CD4-positive, CD25-positive, alpha-beta regulatory T cell (primary cell): ENCODE results near the gene GNAS-AS1. TPM values are rescaled to one million over a fixed set of nuclear protein-coding genes. Genes with fewer than 3 reads are reported as not detected.

Experiments
- ATAC-seq, 2 donors: fragments of 150-1000 bp; cut with Tn5 transposase; one replicate each; pipeline ENCODE4 v1.10.0; 2021; ENCODE audit warnings: low read depth in 2 of 2, moderate number of reproducible peaks in 2 of 2, moderate library complexity in 1 of 2
- DNase-seq, 3 donors: peaks; one replicate each; pipeline versions ENCODE4 v3.0.0 to v3.0.0-alpha.2; 2012 to 2022; ENCODE audit warnings: mixed read lengths in 1 of 3
- H3K27ac ChIP-seq: one replicate; pipeline ENCODE4 v1.7.0; 2013; ENCODE audit warnings: mild to moderate bottlenecking, low read length; ENCODE audit not compliant: insufficient read depth, poor library complexity, severe bottlenecking
- H3K27me3 ChIP-seq: one replicate; pipeline ENCODE4 v1.7.0; 2013; ENCODE audit warnings: low read length; ENCODE audit not compliant: control insufficient read depth, insufficient read depth
- H3K36me3 ChIP-seq: one replicate; pipeline ENCODE4 v1.7.0; 2013; ENCODE audit warnings: mild to moderate bottlenecking, low read length, moderate library complexity; ENCODE audit not compliant: control insufficient read depth, insufficient read depth
- H3K4me1 ChIP-seq: 2 replicates; pipeline ENCODE4 v1.7.0; 2013; ENCODE audit warnings: mild to moderate bottlenecking, low read length; ENCODE audit not compliant: insufficient read depth, control insufficient read depth, poor library complexity, severe bottlenecking
- H3K4me3 ChIP-seq: one replicate; pipeline ENCODE4 v1.7.0; 2013; ENCODE audit warnings: low read depth, mild to moderate bottlenecking, low read length, moderate library complexity
- H3K9me3 ChIP-seq, 2 experiments: 1 replicate in 1 of 2; 2 replicates in 1 of 2; pipeline ENCODE4 v1.7.0; 2013; ENCODE audit warnings: low read length in 2 of 2, mild to moderate bottlenecking in 1 of 2, moderate library complexity in 1 of 2; ENCODE audit not compliant: control insufficient read depth in 2 of 2
- H3K27ac Mint-ChIP-seq, 3 donors: one replicate each; pipeline ENCODE4 v1.8.0; 2020 to 2022; ENCODE audit warnings: mild to moderate bottlenecking in 3 of 3, mixed read lengths in 3 of 3, moderate library complexity in 2 of 3
- H3K27me3 Mint-ChIP-seq: one replicate; pipeline ENCODE4 v1.8.0; 2022; ENCODE audit warnings: mild to moderate bottlenecking, mixed read lengths
- H3K36me3 Mint-ChIP-seq: one replicate; pipeline ENCODE4 v1.8.0; 2020; ENCODE audit warnings: mixed read lengths
- H3K4me1 Mint-ChIP-seq, 4 donors: one replicate each; pipeline ENCODE4 v1.8.0; 2020 to 2022; ENCODE audit warnings: mixed read lengths in 4 of 4, mild to moderate bottlenecking in 1 of 4
- H3K4me3 Mint-ChIP-seq, 4 donors: one replicate each; pipeline ENCODE4 v1.8.0; 2020 to 2022; ENCODE audit warnings: mild to moderate bottlenecking in 4 of 4, mixed read lengths in 4 of 4, moderate library complexity in 3 of 4
- H3K9me3 Mint-ChIP-seq, 7 donors: one replicate each; pipeline ENCODE4 v1.8.0; 2020 to 2022; ENCODE audit warnings: mixed read lengths in 7 of 7, mild to moderate bottlenecking in 3 of 7, moderate library complexity in 2 of 7
- polyA plus RNA-seq, 4 donors: library from polyadenylated mRNA; unstranded; fragments of 300-500 nt; fragmentation: Illumina TruSeq; gene quantifications; one replicate each; pipeline ENCODE4 v1.2.3, GENCODE V29; 2021
- total RNA-seq: library from RNA; stranded (reverse); gene quantifications from one replicate; pipeline ENCODE4 v1.2.3, GENCODE V29; 2022

Gene GNAS-AS1
- total and polyA plus RNA-seq, 5 donors from 2014 or later = 0.54 TPM; not detected in 4

DNA sequence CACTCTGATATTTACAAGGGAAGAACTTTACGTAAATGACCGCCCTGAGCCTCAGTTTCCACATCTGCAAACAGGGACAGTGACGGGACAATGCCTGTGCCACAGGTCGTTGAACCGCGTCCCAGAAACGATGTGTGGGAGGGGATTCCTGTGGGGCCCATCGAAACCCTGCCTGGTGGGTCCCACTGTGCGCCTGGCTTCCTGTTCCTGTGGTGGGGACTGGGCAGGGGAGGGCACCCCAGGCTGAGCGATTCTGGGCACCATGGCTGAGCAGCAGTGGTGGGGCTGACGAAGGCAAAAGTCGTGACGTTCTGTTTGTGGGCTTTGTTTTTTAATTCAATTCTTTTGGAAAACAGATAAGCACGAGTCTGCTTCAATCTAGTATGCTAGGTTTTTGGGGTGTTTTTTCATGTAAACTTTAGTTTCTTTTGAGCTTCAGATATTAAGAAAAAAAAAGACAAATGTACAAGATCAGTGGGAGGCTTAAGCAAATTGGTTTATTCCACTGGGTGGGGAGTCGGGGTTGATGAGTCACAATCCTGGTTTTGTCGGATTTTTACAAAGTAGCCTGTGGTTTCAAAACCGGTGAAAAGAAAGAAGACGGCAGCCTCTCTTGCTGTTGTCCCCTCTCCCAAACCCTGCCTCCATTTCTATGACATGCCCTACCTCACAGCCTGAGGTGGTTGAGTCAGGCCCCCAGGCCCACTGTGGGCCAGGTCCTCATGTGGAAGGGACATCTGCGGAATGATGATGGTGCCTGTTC lies 40.4 kb downstream of the GNAS-AS1 start:
- no peak for DNase-seq
- no peak for ATAC-seq
- Histone ChIP-seq H3K4me3 (no peak overlapping the region), H3K4me1 (no peaks in the 10 kb centered on the region), H3K9me3 (no peaks in the 10 kb centered on the region), H3K27ac (no peak overlapping the region), H3K36me3 (no peaks in the 10 kb centered on the region), H3K27me3 (no peaks in the 10 kb centered on the region)
- Mint-ChIP-seq H3K36me3 (no peaks in the 10 kb centered on the region), H3K4me1 (no peaks in the 10 kb centered on the region), H3K9me3 (no peaks in the 10 kb centered on the region), H3K4me3 (no peak overlapping the region), H3K27me3 (peaks cover 28% of the 10 kb centered on the region), H3K27ac (no peak overlapping the region)

DNA sequence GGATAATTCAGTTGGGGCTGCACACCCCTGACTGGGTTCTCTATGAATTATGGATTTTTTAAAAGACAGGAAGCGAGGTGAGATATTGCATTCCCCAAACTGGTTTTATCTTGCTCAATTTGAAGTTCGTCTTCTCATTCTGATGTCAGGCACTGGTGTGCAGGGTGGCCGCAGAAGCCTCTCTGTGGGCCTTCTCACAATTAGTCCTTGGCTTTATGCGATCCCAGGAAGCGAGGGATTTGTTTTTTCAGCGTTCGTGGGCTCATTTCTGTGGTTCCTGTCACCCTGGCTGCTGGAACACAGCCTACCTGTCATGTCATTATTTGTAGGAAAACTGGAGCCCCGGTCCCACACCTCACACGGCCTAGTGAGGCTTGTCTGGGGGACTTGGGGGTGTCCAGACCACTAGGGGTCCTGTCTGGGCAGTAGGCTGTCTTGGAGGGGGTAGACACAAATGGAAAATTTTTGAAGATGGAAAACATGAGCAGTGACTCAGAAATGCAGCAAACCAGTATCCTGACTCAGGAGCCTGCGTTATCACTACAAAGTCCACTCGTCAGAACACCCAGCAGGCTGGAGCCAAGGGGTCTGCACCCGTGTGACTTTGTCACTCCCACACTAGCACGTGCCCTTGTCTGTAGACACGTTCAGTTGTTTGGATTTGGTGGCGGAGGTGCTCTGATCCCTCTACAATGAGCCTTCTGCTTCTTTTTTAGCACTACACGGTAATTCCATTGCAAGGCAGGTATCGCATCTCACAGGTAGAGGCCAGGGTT lies 42.2 kb downstream of the GNAS-AS1 start:
- ATAC-seq = no peak
- Mint-ChIP-seq H3K4me1 (no peaks in the 10 kb centered on the region), H3K36me3 (no peaks in the 10 kb centered on the region), H3K27me3 (peaks cover 25% of the 10 kb centered on the region), H3K27ac (no peak overlapping the region), H3K9me3 (no peaks in the 10 kb centered on the region), H3K4me3 (no peak overlapping the region)
- no peak for DNase-seq
- Histone ChIP-seq H3K36me3 (no peaks in the 10 kb centered on the region), H3K4me3 (no peak overlapping the region), H3K27ac (no peak overlapping the region), H3K4me1 (no peaks in the 10 kb centered on the region), H3K27me3 (no peaks in the 10 kb centered on the region), H3K9me3 (no peaks in the 10 kb centered on the region)

DNA sequence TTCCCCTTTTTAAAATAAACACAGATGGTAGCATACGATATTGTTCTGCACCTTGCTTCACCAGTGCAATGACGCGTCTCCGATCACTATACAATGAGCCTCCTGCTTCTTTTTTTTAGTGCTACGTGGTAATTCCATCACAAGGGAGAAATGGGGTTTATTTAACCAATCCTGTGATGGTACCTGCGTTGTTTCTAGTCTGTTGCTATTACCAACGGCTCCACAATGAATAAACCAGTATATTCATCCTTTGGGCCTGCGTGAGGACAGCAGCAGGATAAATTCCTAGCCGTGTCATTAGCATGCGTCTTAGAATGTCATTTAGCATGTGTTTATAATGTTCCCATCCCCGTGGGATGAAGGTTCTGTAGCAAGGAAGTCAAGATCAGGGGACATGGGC lies 42.9 kb downstream of the GNAS-AS1 start:
- Histone ChIP-seq H3K9me3 (no peaks in the 10 kb centered on the region), H3K4me3 (no peak overlapping the region), H3K27me3 (no peaks in the 10 kb centered on the region), H3K4me1 (no peaks in the 10 kb centered on the region), H3K36me3 (no peaks in the 10 kb centered on the region), H3K27ac (no peak overlapping the region)
- H3K4me3 Mint-ChIP-seq = no peak overlapping the region
- ATAC-seq = no peak
- H3K4me1 Mint-ChIP-seq = no peaks in the 10 kb centered on the region
- H3K27ac Mint-ChIP-seq = no peak overlapping the region
- no peaks in the 10 kb centered on the region for H3K9me3 Mint-ChIP-seq
- no peak for DNase-seq
- no peaks in the 10 kb centered on the region for H3K36me3 Mint-ChIP-seq
- peaks cover 25% of the 10 kb centered on the region for H3K27me3 Mint-ChIP-seq

DNA sequence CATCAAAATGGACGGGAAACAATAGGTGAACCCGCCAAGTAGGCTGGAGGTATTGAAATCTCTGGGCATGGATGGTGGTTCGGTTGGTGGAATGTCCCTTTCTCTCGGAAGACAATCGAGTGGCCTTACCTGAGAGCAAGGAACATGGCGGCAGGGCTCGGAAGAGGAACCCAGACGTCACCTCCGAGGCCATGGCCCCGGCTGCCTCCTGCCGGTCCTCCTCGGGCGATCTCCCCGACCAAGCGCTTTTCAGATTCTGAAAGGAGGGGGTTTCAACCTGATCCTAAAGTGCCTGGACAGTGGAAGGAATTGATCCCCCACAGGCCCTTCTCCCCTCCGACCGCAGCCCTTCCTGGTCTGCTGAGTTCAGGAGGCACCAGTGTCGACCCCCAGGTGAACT lies 47.2 kb downstream of the GNAS-AS1 start:
- Histone ChIP-seq H3K27ac (no peak overlapping the region), H3K4me3 (no peak overlapping the region), H3K9me3 (no peaks in the 10 kb centered on the region), H3K27me3 (no peaks in the 10 kb centered on the region), H3K36me3 (no peaks in the 10 kb centered on the region), H3K4me1 (no peaks in the 10 kb centered on the region)
- Mint-ChIP-seq H3K36me3 (no peaks in the 10 kb centered on the region), H3K9me3 (no peaks in the 10 kb centered on the region), H3K27me3 (peaks cover 21% of the 10 kb centered on the region), H3K4me1 (no peaks in the 10 kb centered on the region), H3K4me3 (no peak overlapping the region), H3K27ac (no peak overlapping the region)
- no peak for ATAC-seq
- DNase-seq = no peak

DNA sequence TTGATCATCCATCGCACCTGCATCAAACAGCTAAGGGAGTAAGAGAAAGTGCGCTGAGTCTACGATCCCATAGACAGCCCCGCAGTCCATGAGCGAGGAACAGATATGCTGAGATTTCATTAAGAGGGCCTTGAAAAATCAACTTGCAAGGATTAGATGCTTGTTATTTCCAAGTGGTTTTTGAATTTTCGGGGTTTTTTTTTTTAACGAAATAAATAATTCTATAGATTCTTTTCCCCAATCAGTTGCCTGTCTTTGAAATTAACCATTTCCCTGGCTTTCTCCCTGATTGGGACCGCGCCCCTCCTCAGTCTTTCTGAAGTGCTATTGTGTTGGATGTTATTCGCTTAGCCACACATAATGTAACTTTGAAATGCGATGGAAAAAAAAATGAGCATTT lies 48.6 kb downstream of the GNAS-AS1 start:
- H3K4me3 ChIP-seq = no peak overlapping the region
- no peaks in the 10 kb centered on the region for H3K36me3 ChIP-seq
- ATAC-seq = no peak
- Mint-ChIP-seq H3K4me1 (no peaks in the 10 kb centered on the region), H3K4me3 (no peak overlapping the region), H3K27ac (no peak overlapping the region), H3K27me3 (peaks cover 23% of the 10 kb centered on the region), H3K9me3 (no peaks in the 10 kb centered on the region), H3K36me3 (no peaks in the 10 kb centered on the region)
- H3K4me1 ChIP-seq = no peaks in the 10 kb centered on the region
- no peak overlapping the region for H3K27ac ChIP-seq
- H3K9me3 ChIP-seq = no peaks in the 10 kb centered on the region
- DNase-seq = no peak
- H3K27me3 ChIP-seq = no peaks in the 10 kb centered on the region

DNA sequence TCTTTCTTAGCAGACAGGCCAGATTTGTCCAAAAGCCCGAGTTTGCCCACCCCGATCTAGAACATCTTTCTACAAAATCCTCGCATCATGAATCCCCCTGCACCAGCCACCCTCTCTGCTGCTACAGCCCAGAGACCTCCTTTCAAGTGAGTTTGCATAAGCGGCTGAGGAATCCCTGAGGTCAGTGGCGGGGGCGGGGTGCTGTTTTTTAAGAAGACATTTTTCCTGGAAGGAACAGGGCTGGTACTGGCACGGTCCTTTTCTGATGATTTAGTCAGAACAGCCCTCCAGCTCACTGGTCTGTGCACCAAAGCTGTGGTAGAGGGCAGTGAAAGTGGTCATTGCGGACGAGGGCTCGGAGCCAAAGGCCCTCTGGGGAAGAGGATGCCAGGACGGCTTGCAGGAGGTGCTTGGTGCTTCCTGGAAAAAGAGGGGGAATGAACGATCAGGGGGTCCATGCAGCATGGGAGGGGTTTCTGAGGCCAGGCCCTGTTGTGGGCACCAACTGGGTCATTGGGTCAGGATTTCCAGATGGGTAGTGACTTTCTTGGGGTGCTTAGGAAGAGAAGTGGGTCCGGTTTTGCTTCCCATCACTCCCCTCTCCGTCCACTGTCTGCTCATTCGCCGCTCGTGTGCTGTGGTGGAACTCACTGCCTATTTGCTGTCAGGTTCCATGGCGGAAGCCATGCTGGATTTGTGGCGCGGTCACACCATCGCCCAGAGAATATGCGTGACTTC lies 50.4 kb downstream of the GNAS-AS1 start:
- ATAC-seq (no peak), DNase-seq (no peak)
- Histone ChIP-seq H3K4me3 (no peak overlapping the region), H3K27me3 (no peaks in the 10 kb centered on the region), H3K9me3 (no peaks in the 10 kb centered on the region), H3K36me3 (no peaks in the 10 kb centered on the region), H3K4me1 (no peaks in the 10 kb centered on the region), H3K27ac (no peak overlapping the region)
- no peak overlapping the region for H3K27ac Mint-ChIP-seq
- no peaks in the 10 kb centered on the region for H3K9me3 Mint-ChIP-seq
- peaks cover 16% of the 10 kb centered on the region for H3K27me3 Mint-ChIP-seq
- H3K36me3 Mint-ChIP-seq = no peaks in the 10 kb centered on the region
- H3K4me3 Mint-ChIP-seq = no peak overlapping the region
- no peaks in the 10 kb centered on the region for H3K4me1 Mint-ChIP-seq

DNA sequence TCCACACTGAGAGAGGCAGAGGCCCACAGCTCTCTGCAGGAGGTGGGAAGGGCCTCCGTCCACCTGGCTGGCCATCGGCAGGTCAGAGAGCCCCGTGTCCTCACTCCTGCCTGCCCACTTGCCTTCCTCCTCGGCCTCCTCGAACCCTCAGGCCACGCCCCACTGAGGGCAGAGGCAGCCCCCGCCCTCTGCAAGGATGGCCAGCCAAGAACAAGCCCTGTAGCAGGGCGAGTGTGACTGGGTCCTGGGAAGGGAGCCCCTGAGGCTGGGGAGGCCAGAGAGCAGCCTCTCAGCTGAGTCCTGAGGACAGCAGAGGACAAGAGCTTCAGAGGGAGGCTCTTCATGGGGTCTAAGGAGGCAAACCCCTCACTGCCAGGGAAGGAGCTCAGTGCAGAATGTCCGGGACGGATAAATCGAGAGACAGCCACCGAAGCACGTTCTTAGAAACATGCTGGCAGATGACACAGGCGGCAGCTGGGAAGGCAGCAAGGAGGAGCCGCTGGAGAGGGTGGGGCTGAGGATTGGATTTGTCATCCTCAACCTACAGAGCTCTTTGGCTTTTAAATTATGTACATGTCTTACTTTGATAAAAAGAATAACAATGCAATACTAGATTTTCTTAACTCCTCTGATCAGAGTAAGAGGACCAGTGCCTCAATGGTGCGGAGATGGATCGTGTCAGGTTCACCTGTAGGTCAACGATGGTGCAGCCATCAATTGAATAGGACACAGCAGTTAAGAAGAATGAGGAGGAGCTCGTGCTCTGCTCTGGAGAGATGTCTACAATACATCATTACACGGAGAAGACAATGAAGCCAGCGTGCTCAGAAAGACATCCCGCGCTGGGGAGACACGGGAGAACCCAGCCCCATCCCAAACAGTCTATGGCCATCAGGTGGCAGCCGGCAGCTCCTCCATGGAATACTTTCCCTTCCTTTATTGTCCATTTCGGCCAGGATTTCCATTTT lies 53.0 kb downstream of the GNAS-AS1 start:
- no peak overlapping the region for H3K4me3 Mint-ChIP-seq

More for the DNA sequence above, 53.0 kb downstream of the GNAS-AS1 start:
- H3K27me3 ChIP-seq = no peaks in the 10 kb centered on the region
- H3K27me3 Mint-ChIP-seq = peaks cover 14% of the 10 kb centered on the region
- no peak for ATAC-seq
- H3K27ac Mint-ChIP-seq = no peak overlapping the region
- H3K9me3 ChIP-seq = no peaks in the 10 kb centered on the region
- no peaks in the 10 kb centered on the region for H3K9me3 Mint-ChIP-seq
- H3K4me3 ChIP-seq = no peak overlapping the region
- DNase-seq = no peak
- no peaks in the 10 kb centered on the region for H3K36me3 ChIP-seq
- no peaks in the 10 kb centered on the region for H3K4me1 ChIP-seq
- no peak overlapping the region for H3K27ac ChIP-seq
- H3K4me1 Mint-ChIP-seq = no peaks in the 10 kb centered on the region
- no peaks in the 10 kb centered on the region for H3K36me3 Mint-ChIP-seq
